Esophagus squamous epithelium (tissue), 5 donors: ENCODE data around the gene NOL4L. TPM values are rescaled to one million over a fixed set of nuclear protein-coding genes. Genes with fewer than 3 reads are reported as not detected.

ENCODE experiments used
- DNase-seq: peaks from one replicate; lab custom pipeline; 2025; lab: John Stamatoyannopoulos, UW
- H3K27ac ChIP-seq, 4 donors: fragments of 200-600 bp; sonication (generic); one replicate each; pipeline ENCODE4 v1.5.1; 2016 to 2019; ENCODE audit warnings: mild to moderate bottlenecking in 1 of 4
- H3K27me3 ChIP-seq, 4 donors: fragments of 200-600 bp; sonication (generic); 1 replicate in 3 of 4; 2 replicates in 1 of 4; pipeline versions ENCODE4 v1.5.1 to v1.6.0; 2017 to 2021; ENCODE audit warnings: antibody characterized with exemption in 1 of 4
- H3K36me3 ChIP-seq, 3 donors: fragments of 200-600 bp; sonication (generic); one replicate each; pipeline ENCODE4 v1.5.1; 2016 to 2019
- H3K4me1 ChIP-seq, 3 donors: fragments of 200-600 bp; sonication (generic); one replicate each; pipeline ENCODE4 v1.5.1; 2017 to 2019
- H3K4me3 ChIP-seq, 4 donors: fragments of 200-600 bp; sonication (generic); 1 replicate in 3 of 4; 2 replicates in 1 of 4; pipeline ENCODE4 v1.5.1; 2016 to 2019; ENCODE audit warnings: mild to moderate bottlenecking in 2 of 4, moderate library complexity in 1 of 4
- H3K9me3 ChIP-seq, 3 donors: fragments of 200-600 bp; sonication (generic); one replicate each; pipeline ENCODE4 v1.5.1; 2016 to 2019
- CTCF ChIP-seq, 6 experiments: fragments of 450-650 bp in 4 of 6; fragments of 200-600 bp in 2 of 6; sonication (generic) in 2 of 6; IDR thresholded peaks; one replicate each; pipeline ENCODE4 v1.5.1; 2016 to 2019; ENCODE audit warnings: antibody characterized with exemption in 6 of 6, mild to moderate bottlenecking in 4 of 6, moderate library complexity in 4 of 6
- POLR2A ChIP-seq, 4 donors: fragments of 450-650 bp; IDR thresholded peaks; one replicate each; pipeline ENCODE4 v1.6.1; 2017; ENCODE audit warnings: antibody characterized with exemption in 4 of 4, mild to moderate bottlenecking in 4 of 4, moderate library complexity in 3 of 4
- WGBS, 2 donors: methylation state at CpG; one replicate each; pipeline ENCODE4 v1.1.5; 2018; 5-methylcytosine and 5-hydroxymethylcytosine counted together
- intact Hi-C: fragments of 100-400 bp; cut with DNase I; formaldehyde crosslinking; loops from one replicate; pipeline ENCODE4 v1.15.0; 2022
- total RNA-seq, 4 donors: library from RNA; depleted of rRNA; stranded (reverse); fragments of >200 nt; gene quantifications; one replicate each; pipeline ENCODE4 v1.1.0, GENCODE V29; 2016
- donor health status: DM: yes; HTN: yes; CAD: no.

NOL4L gene
- total RNA-seq, 4 donors from 2014 or later, result 1.5 to 5.1 (median 3.0) TPM

GRCh38 chr20:32583581-32584070, 1.5 kb downstream of the NOL4L start:
- TF ChIP-seq CTCF (IDR thresholded peaks at IDR 0.05) (no peak), POLR2A (IDR thresholded peaks at IDR 0.05) (no peak)
- intact Hi-C loops, result no loop called here
- Histone ChIP-seq H3K4me1 (peaks cover 0 to 45% (median 30%) of the 10 kb centered on the region in 3 donors), H3K27me3 (peaks cover 0 to 79% (median 0%) of the 10 kb centered on the region in 4 donors), H3K9me3 (no peaks in the 10 kb centered on the region), H3K4me3 (peak overlapping the region; percentile 38 to 79 (median 54)), H3K27ac (peak overlapping the region in 3 of 4 donors; percentile 30 to 61 (median 55)), H3K36me3 (no peaks in the 10 kb centered on the region)
- 0% methylated on average over 1 of the region's 52 CpGs; no CpG with 5 or more reads in 1 of the 2 donors for WGBS, 2 donors
- DNase-seq, result no peak

- 13 to 52% methylated on average over 5 to 9 of the region's 91 CpGs for WGBS, 2 donors
- H3K4me1 ChIP-seq, result peaks cover 0 to 45% (median 30%) of the 10 kb centered on the region in 3 donors
- intact Hi-C loops, result no loop called here
- no peak for DNase-seq
- H3K4me3 ChIP-seq, result peak overlapping the region; percentile 38 to 79 (median 54)
- no peaks in the 10 kb centered on the region for H3K36me3 ChIP-seq
- H3K27ac ChIP-seq, result peak overlapping the region in 3 of 4 donors; percentile 30 to 61 (median 55)
- H3K27me3 ChIP-seq, result peaks cover 0 to 72% (median 0%) of the 10 kb centered on the region in 4 donors
- H3K9me3 ChIP-seq, result no peaks in the 10 kb centered on the region
- TF ChIP-seq POLR2A (IDR thresholded peaks at IDR 0.05) (no peak), CTCF (IDR thresholded peaks at IDR 0.05) (no peak)
These were observed 2.2 kb downstream of the NOL4L start for GRCh38 chr20:32582659-32583580.

- WGBS, 2 donors, result 65 to 82% methylated on average over 12 to 15 of the region's 20 CpGs
- intact Hi-C loops, result no loop called here
- H3K27ac ChIP-seq, result peak overlapping the region in 1 of 4 donors; percentile 14
- no peaks in the 10 kb centered on the region for H3K9me3 ChIP-seq
- H3K27me3 ChIP-seq, result peaks cover 0 to 63% (median 0%) of the 10 kb centered on the region in 4 donors
- TF ChIP-seq CTCF (IDR thresholded peaks at IDR 0.05), result no peak
- no peak for TF ChIP-seq POLR2A (IDR thresholded peaks at IDR 0.05)
- H3K4me1 ChIP-seq, result peaks cover 0 to 45% (median 30%) of the 10 kb centered on the region in 3 donors
- no peaks in the 10 kb centered on the region for H3K36me3 ChIP-seq
- H3K4me3 ChIP-seq, result no peak overlapping the region
- DNase-seq, result no peak
These were observed 3.1 kb downstream of the NOL4L start for GRCh38 chr20:32581839-32582658.

- Histone ChIP-seq H3K4me1 (peaks cover 0 to 45% (median 30%) of the 10 kb centered on the region in 3 donors), H3K9me3 (no peaks in the 10 kb centered on the region), H3K4me3 (no peak overlapping the region), H3K27ac (peak overlapping the region in 2 of 4 donors; percentile 9 to 14), H3K36me3 (no peaks in the 10 kb centered on the region), H3K27me3 (peaks cover 0 to 55% (median 0%) of the 10 kb centered on the region in 4 donors)
- TF ChIP-seq POLR2A (IDR thresholded peaks at IDR 0.05) (no peak), CTCF (IDR thresholded peaks at IDR 0.05) (no peak)
- no peak for DNase-seq
- 50 to 70% methylated on average over 2 to 12 of the region's 19 CpGs for WGBS, 2 donors
- intact Hi-C loops, result no loop called here
These were observed 3.9 kb downstream of the NOL4L start for GRCh38 chr20:32580970-32581838.
